MM.1S (cell line): Measurements from ENCODE around the gene ATF7.
A peak's percentile ranks its signal among the peaks of the same experiment; 100 is the strongest.

Experiments used
- DNase-seq: peaks from one replicate; pipeline ENCODE4 v3.0.0-alpha.2; 2015
- H2AFZ ChIP-seq: fragments of 300-600 bp; sonication (generic); 2 replicates; pipeline ENCODE4 v1.6.0; 2016; ENCODE audit warnings: antibody characterized with exemption, low read length
- H3F3A ChIP-seq: fragments of 300-600 bp; sonication (generic); 2 replicates; pipeline ENCODE4 v1.6.1; 2016; ENCODE audit warnings: mild to moderate bottlenecking, antibody characterized with exemption, low read length, moderate library complexity, mixed read lengths; ENCODE audit not compliant: insufficient read depth
- H3K27ac ChIP-seq: fragments of 300-600 bp; sonication (generic); 2 replicates; pipeline ENCODE4 v1.5.1; 2016; ENCODE audit warnings: mild to moderate bottlenecking, low read length
- H3K27me3 ChIP-seq: fragments of 300-600 bp; sonication (generic); replicated peaks from 2 replicates; pipeline ENCODE4 v1.6.0; 2016; ENCODE audit warnings: low read length; ENCODE audit not compliant: insufficient read depth
- H3K36me3 ChIP-seq: fragments of 300-600 bp; sonication (generic); replicated peaks from 2 replicates; pipeline ENCODE4 v1.6.1; 2016; ENCODE audit warnings: mild to moderate bottlenecking, low read length, mixed read lengths; ENCODE audit not compliant: insufficient read depth
- H3K4me1 ChIP-seq: fragments of 300-600 bp; sonication (generic); 2 replicates; pipeline ENCODE4 v1.6.1; 2016; ENCODE audit warnings: low read length, mixed read lengths
- H3K4me2 ChIP-seq: fragments of 300-600 bp; sonication (generic); 2 replicates; pipeline ENCODE4 v1.6.0; 2016; ENCODE audit warnings: low read depth, low read length
- H3K4me3 ChIP-seq: fragments of 300-600 bp; sonication (generic); 2 replicates; pipeline ENCODE4 v1.5.1; 2016; ENCODE audit warnings: low read length, mixed read lengths
- H3K79me2 ChIP-seq: fragments of 300-600 bp; sonication (generic); 2 replicates; pipeline ENCODE4 v1.6.1; 2016; ENCODE audit warnings: mixed run types, low read length, mixed read lengths
- H3K9ac ChIP-seq: fragments of 300-600 bp; sonication (generic); 2 replicates; pipeline ENCODE4 v1.6.1; 2016; ENCODE audit warnings: low read length, mixed read lengths
- H3K9me2 ChIP-seq: fragments of 300-600 bp; sonication (generic); replicated peaks from 2 replicates; pipeline ENCODE4 v1.6.1; 2016; ENCODE audit warnings: mild to moderate bottlenecking, low read length, mixed read lengths; ENCODE audit not compliant: insufficient read depth
- H3K9me3 ChIP-seq: fragments of 300-600 bp; sonication (generic); replicated peaks from 2 replicates; pipeline ENCODE4 v1.6.1; 2016; ENCODE audit warnings: mild to moderate bottlenecking, low read length, mixed read lengths; ENCODE audit not compliant: insufficient read depth
- H4K20me1 ChIP-seq: fragments of 300-600 bp; sonication (generic); 2 replicates; pipeline ENCODE4 v1.6.1; 2016; ENCODE audit warnings: mild to moderate bottlenecking, low read length, moderate library complexity, mixed read lengths; ENCODE audit not compliant: insufficient read depth
- EZH2 ChIP-seq: fragments of 300-600 bp; sonication (generic); optimal IDR thresholded peaks from 2 replicates; pipeline ENCODE3; 2017; ENCODE audit warnings: low read depth, mild to moderate bottlenecking, antibody characterized with exemption, low read length, mixed read lengths
- EZH2phosphoT487 ChIP-seq: fragments of 300-600 bp; sonication (generic); IDR thresholded peaks from 2 replicates; pipeline ENCODE4 v1.6.1; 2018; ENCODE audit warnings: antibody characterized with exemption, low read length
- TF ChIP-seq, protein P1 (sequence below): fragments of 300-600 bp; sonication (generic); IDR thresholded peaks from 2 replicates; pipeline ENCODE4 v1.5.1; 2016; ENCODE audit warnings: antibody characterized with exemption, low read length, mixed read lengths

ATF7 gene

DNA sequence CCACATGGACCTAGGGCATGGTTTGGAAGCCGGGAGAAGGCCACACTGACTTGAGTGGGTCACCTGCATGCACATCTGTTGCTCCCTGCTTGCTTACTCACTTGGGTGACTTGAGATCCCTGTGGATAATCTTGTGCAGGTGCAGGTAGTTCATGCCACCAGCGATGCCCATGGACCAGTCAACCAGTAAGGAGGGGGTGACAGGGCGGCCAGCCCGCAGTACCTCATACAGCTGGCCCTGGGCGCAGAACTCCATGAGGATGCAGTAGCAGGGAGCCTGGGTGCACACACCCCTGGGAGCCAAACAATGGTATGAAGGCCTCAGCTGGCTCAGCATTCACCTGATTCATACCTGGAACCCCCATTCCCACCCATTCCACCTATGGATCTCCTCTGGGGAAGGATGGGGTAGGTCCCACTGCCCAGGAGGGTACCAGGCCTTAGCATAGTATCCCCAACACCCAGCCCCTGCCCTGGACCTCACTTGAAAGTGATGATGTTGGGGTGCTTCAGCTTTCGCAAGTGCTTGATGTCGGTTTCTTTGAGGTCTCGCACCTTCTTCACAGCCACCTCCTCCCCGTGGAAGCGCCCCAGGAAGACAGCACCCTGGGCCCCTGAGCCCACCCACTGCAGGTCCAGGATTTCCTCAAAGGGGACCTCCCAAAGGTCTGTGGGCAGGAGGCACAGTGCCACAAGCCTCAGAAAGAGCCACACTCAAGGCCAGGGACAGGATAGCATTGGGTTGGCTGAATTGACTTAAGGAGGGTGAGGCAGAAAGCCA, 140.0 kb downstream of the ATF7 start:
- Histone ChIP-seq H3K4me2 (no peak overlapping the region), H3K36me3 (0 out of 2 replicates have a peak, but pooled peaks cover 6% of the 10 kb centered on the region)

DNA sequence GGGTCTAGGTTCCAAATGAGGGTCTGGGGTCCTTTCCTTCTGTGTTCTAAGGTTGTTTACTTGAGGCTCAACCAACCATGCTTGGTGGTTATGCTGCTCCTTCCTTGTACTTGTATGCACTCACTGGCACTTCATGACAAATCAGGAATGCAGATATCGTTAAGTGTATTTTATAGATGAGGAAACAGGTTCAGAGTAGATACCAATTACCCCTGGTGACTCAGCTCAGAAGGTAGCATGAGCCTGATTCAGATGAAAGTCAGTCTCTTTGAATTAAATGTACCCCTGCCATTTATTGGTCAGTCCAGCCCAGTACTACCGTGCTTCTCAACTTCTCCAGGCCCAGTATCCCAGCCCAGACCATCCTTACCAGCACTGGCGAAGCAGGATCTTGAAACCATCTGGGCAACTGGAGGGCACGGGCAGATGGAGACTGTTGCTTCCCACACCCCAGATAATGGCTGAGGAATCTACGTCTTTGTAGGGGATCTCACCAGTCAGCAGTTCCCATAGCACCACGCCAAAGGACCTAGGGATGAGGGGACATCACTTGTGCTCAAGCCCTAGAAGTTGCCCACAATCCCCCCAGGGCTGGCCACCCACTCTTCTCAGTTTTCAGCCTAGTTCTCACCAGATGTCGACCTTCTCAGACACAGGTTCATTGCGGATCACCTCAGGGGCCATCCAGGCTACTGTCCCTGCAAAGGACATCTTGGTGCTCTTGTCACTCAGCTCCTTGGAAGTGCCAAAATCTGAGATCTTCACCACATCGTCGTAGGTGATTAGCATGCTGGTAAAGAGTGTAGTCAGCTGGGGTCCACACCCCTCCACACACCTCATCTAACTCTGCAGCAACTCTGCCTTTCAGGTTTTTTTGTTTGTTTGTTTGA, 141.3 kb downstream of the ATF7 start:
- Histone ChIP-seq H3K36me3 (peaks cover 12% of the 10 kb centered on the region; the same call in 1 of the 2 replicates), H3K79me2 (peaks cover 16% of the 10 kb centered on the region), H3K9me2 (no peaks in the 10 kb centered on the region), H3K9ac (no peak overlapping the region), H3K27ac (peak overlapping the region; percentile 1; the same call in 1 of the 2 replicates), H3F3A (peaks cover 68% of the 10 kb centered on the region), H2AFZ (no peak overlapping the region), H4K20me1 (peaks cover 7% of the 10 kb centered on the region; the same call in 1 of the 2 replicates), H3K9me3 (no peaks in the 10 kb centered on the region), H3K4me1 (peaks cover 9% of the 10 kb centered on the region), H3K4me2 (no peak overlapping the region), H3K4me3 (no peak overlapping the region), H3K27me3 (no peaks in the 10 kb centered on the region)
- DNase-seq: no peak
- TF ChIP-seq EZH2phosphoT487: no peak
- TF ChIP-seq EZH2: no peak
- TF ChIP-seq, protein P1, sequence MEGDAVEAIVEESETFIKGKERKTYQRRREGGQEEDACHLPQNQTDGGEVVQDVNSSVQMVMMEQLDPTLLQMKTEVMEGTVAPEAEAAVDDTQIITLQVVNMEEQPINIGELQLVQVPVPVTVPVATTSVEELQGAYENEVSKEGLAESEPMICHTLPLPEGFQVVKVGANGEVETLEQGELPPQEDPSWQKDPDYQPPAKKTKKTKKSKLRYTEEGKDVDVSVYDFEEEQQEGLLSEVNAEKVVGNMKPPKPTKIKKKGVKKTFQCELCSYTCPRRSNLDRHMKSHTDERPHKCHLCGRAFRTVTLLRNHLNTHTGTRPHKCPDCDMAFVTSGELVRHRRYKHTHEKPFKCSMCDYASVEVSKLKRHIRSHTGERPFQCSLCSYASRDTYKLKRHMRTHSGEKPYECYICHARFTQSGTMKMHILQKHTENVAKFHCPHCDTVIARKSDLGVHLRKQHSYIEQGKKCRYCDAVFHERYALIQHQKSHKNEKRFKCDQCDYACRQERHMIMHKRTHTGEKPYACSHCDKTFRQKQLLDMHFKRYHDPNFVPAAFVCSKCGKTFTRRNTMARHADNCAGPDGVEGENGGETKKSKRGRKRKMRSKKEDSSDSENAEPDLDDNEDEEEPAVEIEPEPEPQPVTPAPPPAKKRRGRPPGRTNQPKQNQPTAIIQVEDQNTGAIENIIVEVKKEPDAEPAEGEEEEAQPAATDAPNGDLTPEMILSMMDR: no peak

More for the DNA sequence above, 140.0 kb downstream of the ATF7 start:
- TF ChIP-seq, protein P1: no peak
- no peak for TF ChIP-seq EZH2phosphoT487
- no peak for TF ChIP-seq EZH2
- Histone ChIP-seq H3K27ac (no peak overlapping the region), H3K9me3 (no peaks in the 10 kb centered on the region), H3K79me2 (peaks cover 7% of the 10 kb centered on the region; the same call in 1 of the 2 replicates), H2AFZ (no peak overlapping the region), H3F3A (peaks cover 56% of the 10 kb centered on the region), H3K9ac (no peak overlapping the region), H3K4me3 (no peak overlapping the region), H4K20me1 (0 out of 2 replicates have a peak, but pooled peaks cover 4% of the 10 kb centered on the region), H3K4me1 (no peaks in the 10 kb centered on the region), H3K27me3 (no peaks in the 10 kb centered on the region), H3K9me2 (no peaks in the 10 kb centered on the region)
- no peak for DNase-seq

DNA sequence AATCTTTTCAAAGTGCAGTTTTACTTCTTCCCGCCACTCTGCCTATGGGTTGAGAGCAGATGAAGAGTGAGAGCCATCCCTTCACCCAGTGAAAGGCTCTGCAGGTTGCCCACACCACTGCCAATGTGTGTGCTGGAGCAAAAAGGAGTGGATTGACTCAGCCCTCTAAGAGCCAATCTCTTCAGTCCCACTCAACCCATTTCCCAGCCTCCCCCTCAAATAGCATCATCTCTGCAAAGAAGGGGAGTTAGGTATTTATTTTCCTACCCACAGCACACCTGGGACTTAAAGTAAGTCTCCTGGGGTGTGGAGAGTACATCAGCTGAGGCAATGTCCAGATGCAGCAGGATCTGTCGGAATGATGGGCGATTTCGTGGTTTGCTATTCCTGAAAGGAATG, 142.2 kb downstream of the ATF7 start:
- TF ChIP-seq, protein P1: no peak
- TF ChIP-seq EZH2phosphoT487 (no peak), EZH2 (no peak)
- Histone ChIP-seq H3F3A (peaks cover 73% of the 10 kb centered on the region), H3K27me3 (no peaks in the 10 kb centered on the region), H3K27ac (peak overlapping the region; percentile 9; the same call in 1 of the 2 replicates), H3K9me2 (no peaks in the 10 kb centered on the region), H3K36me3 (peaks cover 22% of the 10 kb centered on the region; the same call in 1 of the 2 replicates), H3K79me2 (peaks cover 26% of the 10 kb centered on the region), H3K9me3 (no peaks in the 10 kb centered on the region), H4K20me1 (peaks cover 7% of the 10 kb centered on the region; the same call in 1 of the 2 replicates), H2AFZ (no peak overlapping the region), H3K4me3 (no peak overlapping the region), H3K4me1 (peaks cover 19% of the 10 kb centered on the region), H3K4me2 (no peak overlapping the region), H3K9ac (no peak overlapping the region)
- DNase-seq: no peak
